Dermis microvascular lymphatic vessel endothelial cell (primary cell): ENCODE results near the gene IRX5. TPM values are rescaled to one million over a fixed set of nuclear protein-coding genes. Genes with fewer than 3 reads are reported as not detected.

Experiments
- DNase-seq, 2 donors: peaks; one replicate each; pipeline versions ENCODE4 v3.0.0 to v3.0.0-alpha.2; 2010; ENCODE audit warnings: low read depth in 2 of 2
- total RNA-seq: library from RNA; depleted of rRNA; stranded (reverse); fragments of >200 nt; gene quantifications from 2 replicates; pipeline ENCODE4 v1.2.1, GENCODE V29; 2014

The IRX5 gene
- total RNA-seq, 1 donor from 2014 or later: 0.13 TPM

- DNase-seq: no peak
Observed at GRCh38 chr16:54930869-54931119, 129 bp downstream of the IRX5 start.

GRCh38 chr16:54931120-54932014 is 702 bp downstream of the IRX5 start:
- peak in 1 of 2 donors; percentile 57 for DNase-seq

GRCh38 chr16:54932021-54932660 is 1.5 kb downstream of the IRX5 start:
- no peak for DNase-seq

GRCh38 chr16:54932737-54933254 is 2.1 kb downstream of the IRX5 start:
- no peak for DNase-seq

- DNase-seq: no peak
Observed at GRCh38 chr16:54933281-54934011, 2.8 kb downstream of the IRX5 start.

GRCh38 chr16:54934481-54935265 is 4.0 kb downstream of the IRX5 start:
- DNase-seq: no peak

- DNase-seq: no peak
Observed at GRCh38 chr16:54935266-54935968, 4.8 kb downstream of the IRX5 start.

GRCh38 chr16:54936201-54936978 is 5.7 kb downstream of the IRX5 start:
- peak in 1 of 2 donors; percentile 34 for DNase-seq

- DNase-seq: peak in 1 of 2 donors; percentile 51
Observed at GRCh38 chr16:54936979-54937670, 6.5 kb downstream of the IRX5 start.

GRCh38 chr16:54937671-54938211 is 7.1 kb downstream of the IRX5 start:
- DNase-seq: no peak

GRCh38 chr16:54938212-54939028 is 7.8 kb downstream of the IRX5 start:
- DNase-seq: peak in 1 of 2 donors; percentile 31

GRCh38 chr16:54939029-54939346 is 8.3 kb downstream of the IRX5 start:
- no peak for DNase-seq

- no peak for DNase-seq
Observed at GRCh38 chr16:54939510-54940278, 9.0 kb downstream of the IRX5 start.

- DNase-seq: no peak
Observed at GRCh38 chr16:54940279-54940604, 9.6 kb downstream of the IRX5 start.

- no peak for DNase-seq
Observed at GRCh38 chr16:54942353-54942943, 11.8 kb downstream of the IRX5 start.

- DNase-seq: no peak
Observed at GRCh38 chr16:54944002-54944401, 13.3 kb downstream of the IRX5 start.

GRCh38 chr16:54945063-54945462 is 14.4 kb downstream of the IRX5 start:
- DNase-seq: no peak
